GM21447 (cell line): ENCODE measurements around the gene COL4A4.
"Not testable (repeated sequence)": the region's sequence is repeated elsewhere in the genome, so short reads cannot be mapped to it uniquely, and the experiment has no call there.

Experiments
- ATAC-seq: cut with Tn5 transposase; IDR thresholded peaks from one replicate; pipeline ENCODE4 v1.9.1; 2021; ENCODE audit not compliant: unreplicated experiment

Gene COL4A4

DNA sequence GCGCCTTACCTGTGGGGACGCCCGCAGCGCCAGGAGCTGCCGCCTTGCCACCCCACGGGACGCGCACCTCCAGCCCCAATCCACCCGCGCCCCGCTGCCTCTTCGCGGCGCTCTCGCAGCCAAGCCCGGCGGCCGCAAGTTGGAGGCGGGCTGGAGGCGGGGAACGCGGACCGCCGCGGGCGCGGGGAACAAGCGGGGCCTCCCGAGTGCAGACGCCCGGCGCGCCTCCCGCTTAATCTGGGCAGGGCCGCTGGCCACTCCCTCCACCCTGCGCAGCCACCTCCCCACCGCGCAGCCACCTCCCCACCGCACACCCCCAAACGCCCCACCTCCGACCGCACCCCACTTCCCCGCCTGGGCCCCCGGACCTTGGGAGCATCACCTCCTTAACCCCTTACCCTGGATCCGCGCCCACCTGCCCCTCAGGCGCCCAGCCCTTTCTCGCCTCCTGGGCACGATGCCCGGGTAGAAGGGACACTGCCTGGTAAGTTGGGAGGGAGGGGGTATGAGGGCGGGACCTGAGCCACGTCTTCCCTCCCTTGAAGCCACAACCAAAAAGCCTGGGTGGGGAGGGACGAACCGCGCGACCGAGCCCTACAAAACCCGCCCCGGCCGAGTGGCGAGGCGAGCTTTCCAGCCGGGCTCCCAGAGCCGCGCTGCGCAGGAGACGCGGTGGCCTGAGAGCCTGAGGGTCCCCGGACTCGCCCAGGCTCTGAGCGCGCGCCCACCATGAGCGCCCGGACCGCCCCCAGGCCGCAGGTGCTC is at the start of gene COL4A4, which contains the start of gene COL4A3:
Gene COL4A4 (minus strand): TSS at position 208 of the 765 bp plus-strand sequence. CDS start 16,722 bp downstream, outside the sequence.
Gene COL4A3 (plus strand): TSS at position 627 of the 765 bp plus-strand sequence. CDS start 103 bp downstream, at position 730.
- ATAC-seq = peak; percentile 57

DNA sequence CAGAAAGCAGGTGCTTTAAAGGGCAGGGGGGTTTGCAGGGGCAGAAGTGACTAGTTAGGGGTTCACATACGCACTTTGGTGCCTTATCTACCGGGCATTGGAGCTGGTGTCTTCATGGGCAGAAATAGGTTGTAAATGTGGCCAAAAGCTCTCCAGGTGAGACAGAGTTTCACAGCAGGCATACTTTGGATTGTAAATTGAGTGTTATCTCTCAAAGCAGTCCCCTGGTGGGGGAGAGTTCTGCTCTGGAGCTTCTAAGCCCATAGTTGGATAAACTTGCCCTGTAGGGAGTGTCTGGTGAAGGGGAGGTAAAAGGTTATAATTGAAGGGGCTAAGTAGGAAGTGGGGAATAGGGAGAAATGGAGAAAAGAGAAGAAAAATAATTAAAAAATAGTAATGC is 43.6 kb upstream of the COL4A4 start:
- ATAC-seq = no peak

DNA sequence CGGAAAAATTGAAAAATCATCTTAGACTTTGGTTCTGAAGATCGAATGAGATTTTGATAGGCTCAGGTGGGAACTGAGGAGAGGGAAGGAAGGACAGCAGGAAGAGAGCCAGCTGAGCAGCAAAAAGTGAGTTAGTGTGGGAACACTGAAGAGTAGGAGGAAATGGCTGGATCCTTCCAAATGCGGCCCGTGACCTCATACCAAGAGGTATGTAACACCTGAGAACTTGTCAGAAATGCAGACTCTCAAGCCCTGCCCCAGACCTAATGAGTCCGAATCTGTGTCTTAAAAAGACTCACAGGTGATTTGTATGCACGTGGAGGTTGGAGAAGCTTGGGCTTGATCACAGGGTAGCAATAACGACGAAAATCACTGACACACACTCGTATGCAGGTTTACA is 42.4 kb upstream of the COL4A4 start:
- ATAC-seq = no peak

DNA sequence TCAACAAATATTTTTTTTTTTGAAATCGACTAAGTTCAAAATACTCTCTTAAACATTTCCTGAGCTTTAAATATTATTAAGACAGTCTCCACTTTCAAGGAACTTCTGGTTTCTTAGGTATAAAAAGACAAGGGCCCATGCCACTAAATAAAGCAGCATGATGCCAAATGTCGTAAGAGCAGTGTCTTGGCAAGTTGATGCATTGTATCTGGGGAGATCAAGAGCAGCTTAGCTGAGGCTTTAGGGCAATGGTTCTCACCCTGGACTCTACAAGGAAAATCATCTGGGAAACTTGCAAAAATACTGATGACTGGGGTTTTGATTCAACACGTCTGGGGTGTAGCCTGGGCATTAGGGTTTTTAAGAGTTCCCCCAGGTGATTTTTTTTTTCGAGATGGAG is 41.7 kb upstream of the COL4A4 start:
- no peak for ATAC-seq

DNA sequence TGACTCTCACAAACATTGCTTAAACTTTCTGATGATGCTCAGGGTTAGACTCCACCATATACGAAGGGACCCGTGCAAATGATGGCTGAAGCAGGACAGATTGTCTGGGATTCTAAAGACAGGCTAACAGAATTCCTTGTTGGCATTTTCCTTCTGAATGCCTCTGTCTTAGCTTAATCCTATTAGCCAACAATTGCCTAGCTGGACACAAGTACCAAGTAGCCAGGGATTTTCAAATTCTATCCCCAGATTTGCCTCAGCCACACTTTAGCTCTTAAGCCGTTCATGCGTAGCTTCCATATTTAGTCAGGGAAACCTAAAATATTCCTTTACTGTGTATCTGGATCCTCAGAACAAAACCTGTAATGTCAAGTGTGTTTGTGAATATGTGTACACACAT is 40.4 kb upstream of the COL4A4 start:
- ATAC-seq = no peak

- no peak for ATAC-seq
Measured at GRCh38 chr2:227201771-227202170, 37.8 kb upstream of the COL4A4 start.

DNA sequence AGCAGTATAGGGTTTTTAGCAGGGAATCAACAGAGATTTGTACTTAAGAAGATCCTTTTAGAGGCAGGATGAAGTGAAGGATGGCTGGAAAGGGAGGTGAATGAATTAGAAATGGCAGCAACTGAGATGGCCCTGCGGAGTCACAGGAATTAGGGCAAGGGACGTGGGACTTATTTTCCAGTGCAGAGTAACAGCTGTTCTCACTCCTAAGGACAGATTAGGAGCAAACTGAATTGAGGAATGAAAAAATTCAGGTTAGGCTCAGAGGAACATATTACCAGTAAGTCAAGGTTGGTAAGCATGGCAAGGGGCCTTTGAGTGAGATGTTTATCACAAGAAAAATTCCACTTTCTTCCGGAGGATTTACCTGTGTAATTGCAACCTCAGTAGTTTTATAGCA is 34.9 kb upstream of the COL4A4 start:
- no peak for ATAC-seq

GRCh38 chr2:227194219-227194618 is 30.2 kb upstream of the COL4A4 start:
- ATAC-seq = no peak

DNA sequence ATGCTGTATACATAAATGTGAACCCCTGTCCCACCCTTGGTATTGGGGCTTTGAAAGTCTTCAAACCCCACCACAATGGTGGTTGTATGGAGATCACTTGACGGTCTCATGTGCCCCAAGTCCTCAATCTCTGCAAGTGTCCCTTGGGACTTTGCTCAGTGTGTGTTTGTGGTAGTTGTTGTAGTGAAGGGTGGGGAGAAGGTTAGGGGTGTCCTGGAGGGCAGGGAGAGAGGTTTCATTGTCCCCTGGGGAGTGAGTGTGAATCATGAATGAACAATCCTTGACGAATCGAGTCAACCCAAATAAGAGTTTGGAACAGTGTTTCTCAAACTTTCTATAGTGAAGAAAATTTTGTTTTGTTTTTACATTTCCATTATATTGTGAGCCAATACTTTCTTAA is 28.5 kb upstream of the COL4A4 start:
- no peak for ATAC-seq

DNA sequence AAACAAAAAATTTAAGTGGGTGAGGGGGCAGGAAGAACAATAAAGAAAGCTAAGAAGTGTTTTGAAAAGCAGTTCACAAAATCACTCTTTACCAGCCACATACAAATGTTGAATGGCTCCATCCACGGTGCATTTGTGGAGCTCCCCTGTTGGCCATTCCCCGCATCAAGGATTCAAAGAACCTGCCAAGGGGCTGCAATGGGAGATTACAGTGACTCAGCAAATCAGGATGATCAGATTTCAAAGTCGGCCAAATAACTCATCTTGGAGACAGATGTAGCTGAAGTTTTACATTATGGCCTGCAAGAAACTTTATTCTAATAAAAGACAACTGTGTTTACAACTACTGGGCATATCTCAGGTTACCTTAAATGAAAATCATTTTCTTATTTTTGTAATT is 27.4 kb upstream of the COL4A4 start:
- ATAC-seq = no peak

GRCh38 chr2:227188292-227188691 is 24.3 kb upstream of the COL4A4 start:
- ATAC-seq = peak; percentile 76

GRCh38 chr2:227186751-227187150 is 22.7 kb upstream of the COL4A4 start:
- ATAC-seq = no peak

DNA sequence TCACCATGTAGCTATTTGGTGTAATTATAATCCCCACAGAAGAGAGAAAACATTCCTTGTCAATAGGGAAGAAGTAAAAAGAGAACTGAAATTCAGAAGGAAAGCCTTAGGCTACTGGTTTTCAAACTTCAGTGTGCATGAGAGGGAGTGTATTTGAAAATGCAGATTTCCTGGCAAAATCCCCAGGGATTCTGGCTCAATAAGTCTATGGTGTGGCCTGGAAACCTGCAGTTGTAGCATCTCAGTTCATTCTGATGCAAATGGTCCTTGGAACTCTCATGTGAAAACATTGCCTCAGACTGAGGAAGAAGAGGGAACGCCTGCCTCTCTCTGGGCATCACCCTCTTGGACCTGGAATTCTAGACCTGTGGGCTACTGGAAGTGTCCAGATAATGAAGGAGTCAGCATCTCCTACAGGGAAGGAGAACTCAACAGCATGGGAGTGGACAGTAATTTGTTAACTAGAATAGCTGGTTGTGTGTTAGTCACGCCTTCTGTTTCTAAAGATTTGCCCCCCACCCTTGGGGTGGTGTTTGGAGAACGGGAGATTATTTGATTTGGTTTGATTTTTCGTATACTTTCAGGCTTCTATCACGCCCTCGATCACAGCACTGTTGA is 21.7 kb upstream of the COL4A4 start:
- ATAC-seq = no peak

DNA sequence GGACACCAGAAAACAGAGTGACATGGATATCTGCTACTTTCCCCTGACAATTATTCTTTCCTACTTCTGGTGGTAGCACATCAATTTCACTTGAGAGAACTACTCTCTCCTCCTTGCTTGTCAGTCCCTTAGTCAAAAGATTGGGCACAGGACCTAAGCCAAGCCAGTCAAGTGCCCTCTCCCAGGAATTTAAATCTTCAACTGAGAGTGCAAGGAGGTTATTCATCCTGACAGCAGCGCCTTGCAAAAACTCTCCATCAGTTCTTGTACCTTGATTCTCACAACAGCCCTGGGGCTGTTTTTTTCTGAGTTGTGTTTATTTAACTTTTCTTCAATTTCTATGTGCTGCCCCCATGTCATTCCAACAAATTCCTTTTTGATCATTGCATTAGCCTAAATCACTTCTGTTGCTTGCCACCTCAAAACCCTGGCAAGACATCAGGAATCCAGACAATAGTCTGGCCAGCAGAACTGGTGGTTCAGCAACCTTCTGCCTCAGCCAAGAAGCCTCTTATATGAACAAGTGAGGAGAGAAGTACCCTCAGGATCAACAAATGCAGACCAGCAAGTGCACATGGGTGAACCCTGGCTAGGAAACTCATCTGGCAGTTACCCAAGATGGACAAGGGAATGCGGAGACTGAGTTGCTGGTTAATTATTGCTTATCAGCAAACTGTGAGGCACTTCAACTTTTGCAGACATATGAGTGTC is 19.8 kb upstream of the COL4A4 start:
- no peak for ATAC-seq

GRCh38 chr2:227182765-227183164 is 18.8 kb upstream of the COL4A4 start:
- ATAC-seq = no peak

DNA sequence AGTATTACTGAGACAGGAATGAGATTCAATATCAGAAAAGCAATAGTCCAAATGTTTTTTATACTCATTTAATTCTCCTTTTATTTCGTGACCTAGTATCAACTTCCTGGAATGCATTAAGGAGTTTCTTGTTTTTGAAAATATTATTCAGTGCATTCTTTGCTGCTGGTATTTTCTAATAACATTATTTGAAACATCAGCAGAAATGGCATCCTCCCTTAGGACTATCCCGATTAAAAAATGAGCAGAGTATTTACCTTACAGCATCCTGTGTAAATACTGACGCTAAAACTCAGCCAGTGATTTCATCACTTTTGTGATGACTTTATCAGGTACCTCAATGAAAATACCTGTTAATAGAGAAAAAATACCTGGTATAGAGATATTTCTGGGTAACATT is 16.8 kb upstream of the COL4A4 start:
- ATAC-seq = no peak

DNA sequence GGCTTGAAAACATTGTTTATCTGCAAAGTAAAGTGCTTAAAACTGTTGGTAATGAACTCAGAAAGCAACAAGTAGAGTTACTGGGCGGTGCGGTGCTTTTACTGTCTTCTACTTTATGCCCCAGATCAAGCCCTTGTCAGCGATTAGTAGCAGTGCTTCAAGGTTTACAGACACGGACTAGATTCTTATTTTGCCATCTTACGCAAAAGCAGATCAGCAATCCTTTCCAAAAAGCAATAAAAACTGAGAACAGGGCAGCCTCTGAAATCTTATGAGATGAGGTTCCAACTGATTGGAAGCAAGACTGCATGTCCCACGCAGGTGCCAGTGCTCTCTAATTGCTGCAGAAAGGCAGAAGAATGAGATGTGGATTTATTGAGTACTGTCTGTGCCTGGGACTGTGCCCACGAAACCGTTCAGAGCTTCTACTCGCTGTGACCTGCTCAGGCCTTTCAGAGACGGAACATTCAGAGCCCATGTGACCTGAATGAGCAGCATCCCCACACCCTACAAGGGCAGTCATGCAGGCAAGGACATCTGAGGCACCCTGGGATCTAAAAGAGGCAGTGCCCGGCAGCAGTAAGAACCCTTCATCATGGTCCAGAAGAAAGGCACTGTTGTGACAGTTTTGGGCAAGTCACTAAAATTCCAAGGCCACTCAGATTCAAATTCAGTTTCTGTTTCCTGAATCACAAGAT is 16.1 kb upstream of the COL4A4 start:
- ATAC-seq = no peak

DNA sequence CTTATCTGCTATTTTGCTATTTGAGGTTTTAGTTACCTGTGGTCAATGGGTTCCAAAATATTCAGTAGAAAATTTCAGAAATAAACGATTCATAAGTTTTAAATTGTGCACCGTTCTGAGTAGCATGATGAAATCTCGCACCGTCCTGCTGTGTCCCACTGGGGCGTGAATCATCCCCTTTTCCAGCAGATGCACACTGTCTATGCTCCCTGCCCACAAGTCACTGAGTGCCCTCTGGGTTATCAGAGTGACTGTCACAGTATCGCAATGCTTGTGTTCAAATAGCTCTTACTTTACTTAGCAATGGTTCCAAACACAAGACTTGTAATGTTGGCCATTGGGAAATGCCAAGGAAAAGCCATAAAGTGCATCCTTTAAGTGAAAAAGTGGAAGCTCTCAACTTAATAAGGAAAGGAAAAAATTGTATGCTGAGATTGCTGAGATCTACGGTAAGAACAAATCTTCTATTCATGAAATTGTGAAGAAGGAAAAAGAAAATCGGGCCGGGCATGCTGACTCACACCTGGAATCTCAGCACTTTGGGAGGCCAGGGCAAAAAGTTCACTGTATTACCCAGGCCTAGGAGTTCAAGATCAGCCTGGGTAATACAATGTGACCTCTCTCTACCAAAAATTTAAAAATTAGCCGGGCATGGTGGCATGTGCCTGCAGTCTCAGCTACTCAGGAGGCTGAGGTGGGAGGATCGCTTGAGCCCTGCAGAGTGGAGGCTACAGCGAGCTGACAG is 13.8 kb upstream of the COL4A4 start:
- ATAC-seq = no peak

DNA sequence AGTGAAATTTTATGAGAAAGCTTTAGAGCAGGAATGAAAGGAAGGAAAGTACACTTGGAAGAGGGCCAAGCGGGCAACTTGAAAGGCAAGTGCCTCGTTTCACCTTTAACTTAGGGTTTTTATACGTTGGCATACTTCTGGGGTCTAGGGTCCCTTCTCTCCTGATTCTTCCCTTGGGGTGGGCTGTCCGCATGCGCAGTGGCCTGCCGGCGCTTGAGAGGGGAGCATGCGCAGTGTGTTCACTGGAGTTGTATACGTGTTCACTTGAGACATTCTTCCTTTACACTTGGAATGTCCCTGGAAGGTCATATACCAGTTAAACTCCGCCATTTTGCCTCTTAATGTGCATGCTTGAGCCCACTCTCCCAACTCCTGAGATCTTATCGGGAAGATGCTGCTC is 7.8 kb upstream of the COL4A4 start:
- ATAC-seq = not testable (repeated sequence)

DNA sequence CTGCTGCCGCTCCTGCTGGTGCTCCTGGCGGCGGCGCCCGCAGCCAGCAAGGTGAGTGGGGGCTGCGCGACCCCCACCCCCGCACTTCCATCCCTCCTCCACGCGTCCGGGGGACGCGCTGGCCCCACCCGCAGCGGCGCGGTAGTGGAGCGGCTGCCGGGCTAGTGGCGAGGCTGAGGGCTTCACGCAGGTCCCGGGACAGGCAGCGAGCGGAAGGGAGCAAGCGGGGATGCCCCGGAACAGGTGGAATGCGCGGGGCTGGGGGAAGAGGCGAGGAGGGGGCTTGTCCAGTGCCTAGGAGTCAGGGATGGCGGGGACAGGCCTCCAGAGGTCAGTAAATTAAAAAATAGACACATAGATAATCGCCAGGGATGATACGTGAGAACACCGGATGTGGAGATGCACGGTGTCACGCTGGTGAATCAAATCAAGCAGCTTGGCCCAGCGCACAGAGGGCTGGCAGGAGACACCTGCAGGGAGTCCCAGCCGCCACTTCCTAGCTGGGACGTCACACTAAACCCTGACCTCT is 822 bp upstream of the COL4A4 start:
- peak; percentile 71 for ATAC-seq
